RWPE2 (cell line): ENCODE results near the gene TRIM48.
A peak's percentile ranks its signal among the peaks of the same experiment; 100 is the strongest.
"Not testable (repeated sequence)": the region's sequence is repeated elsewhere in the genome, so short reads cannot be mapped to it uniquely, and the experiment has no call there.

Experiments
- ATAC-seq: fragments of 200-7000 bp; cut with Tn5 transposase; 3 replicates; pipeline ENCODE4 v1.9.1; 2021; ENCODE audit warnings: low read depth
- DNase-seq: peaks from one replicate; pipeline ENCODE4 v3.0.0-alpha.2; 2020; ENCODE audit warnings: low spot score
- H3K27ac ChIP-seq: fragments of 450-650 bp; 2 replicates; pipeline ENCODE4 v1.5.1; 2017; ENCODE audit warnings: mild to moderate bottlenecking; ENCODE audit not compliant: poor library complexity, severe bottlenecking
- H3K27me3 ChIP-seq: fragments of 250-450 bp; sonication (Bioruptor Pico); 2 replicates; pipeline ENCODE4 v1.5.1; 2021; ENCODE audit warnings: mild to moderate bottlenecking, moderate library complexity; ENCODE audit not compliant: insufficient read depth, poor library complexity, severe bottlenecking
- H3K36me3 ChIP-seq: fragments of 250-450 bp; sonication (Bioruptor Pico); 2 replicates; pipeline ENCODE4 v1.5.1; 2020; ENCODE audit warnings: low read depth, mild to moderate bottlenecking, moderate library complexity
- H3K4me1 ChIP-seq: fragments of 250-450 bp; sonication (Bioruptor Pico); 2 replicates; pipeline ENCODE4 v1.5.1; 2021; ENCODE audit warnings: mild to moderate bottlenecking, moderate library complexity; ENCODE audit not compliant: insufficient read depth, poor library complexity, severe bottlenecking
- H3K4me3 ChIP-seq: fragments of 250-450 bp; sonication (Bioruptor Pico); 2 replicates; pipeline ENCODE4 v1.5.1; 2021; ENCODE audit warnings: mild to moderate bottlenecking, moderate library complexity; ENCODE audit not compliant: severe bottlenecking
- H3K9me3 ChIP-seq: fragments of 250-450 bp; sonication (Bioruptor Pico); 2 replicates; pipeline ENCODE4 v1.5.1; 2021; ENCODE audit warnings: mild to moderate bottlenecking, moderate library complexity; ENCODE audit not compliant: severe bottlenecking
- CTCF ChIP-seq: fragments of 450-650 bp; IDR thresholded peaks from one replicate; pipeline ENCODE4 v1.5.1; 2017; ENCODE audit warnings: mild to moderate bottlenecking, moderate library complexity; ENCODE audit not compliant: poor library complexity, severe bottlenecking

The TRIM48 gene

GRCh38 chr11:55261855-55262254 is at the start of gene TRIM48:
Gene TRIM48 (plus strand): TSS chr11:55262155. CDS start chr11:55262268, 113 bp downstream.
- H3K27ac ChIP-seq, H3K9me3 ChIP-seq, H3K27me3 ChIP-seq, H3K36me3 ChIP-seq, DNase-seq, H3K4me1 ChIP-seq, ATAC-seq, H3K4me3 ChIP-seq: not testable (repeated sequence)

- not testable (repeated sequence) for H3K36me3 ChIP-seq
These were observed 23.6 kb upstream of the TRIM48 start for GRCh38 chr11:55238316-55238715.

GRCh38 chr11:55263081-55263480 is 1.1 kb downstream of the TRIM48 start:
- ATAC-seq (no peak), DNase-seq (no peak)
- H3K4me1 ChIP-seq: no peaks in the 10 kb centered on the region
- H3K27ac ChIP-seq: no peak overlapping the region
- TF ChIP-seq CTCF: no peak
- no peaks in the 10 kb centered on the region for H3K9me3 ChIP-seq
- H3K36me3 ChIP-seq: no peaks in the 10 kb centered on the region
- H3K4me3 ChIP-seq: no peak overlapping the region
- no peaks in the 10 kb centered on the region for H3K27me3 ChIP-seq

More at GRCh38 chr11:55238316-55238715, 23.6 kb upstream of the TRIM48 start:
- peak; percentile 6 for DNase-seq
- H3K4me3 ChIP-seq, H3K27ac ChIP-seq, H3K9me3 ChIP-seq, ATAC-seq, H3K27me3 ChIP-seq, H3K4me1 ChIP-seq: not testable (repeated sequence)
